ENCODE results near the gene ORM1.

The ORM1 gene

DNA sequence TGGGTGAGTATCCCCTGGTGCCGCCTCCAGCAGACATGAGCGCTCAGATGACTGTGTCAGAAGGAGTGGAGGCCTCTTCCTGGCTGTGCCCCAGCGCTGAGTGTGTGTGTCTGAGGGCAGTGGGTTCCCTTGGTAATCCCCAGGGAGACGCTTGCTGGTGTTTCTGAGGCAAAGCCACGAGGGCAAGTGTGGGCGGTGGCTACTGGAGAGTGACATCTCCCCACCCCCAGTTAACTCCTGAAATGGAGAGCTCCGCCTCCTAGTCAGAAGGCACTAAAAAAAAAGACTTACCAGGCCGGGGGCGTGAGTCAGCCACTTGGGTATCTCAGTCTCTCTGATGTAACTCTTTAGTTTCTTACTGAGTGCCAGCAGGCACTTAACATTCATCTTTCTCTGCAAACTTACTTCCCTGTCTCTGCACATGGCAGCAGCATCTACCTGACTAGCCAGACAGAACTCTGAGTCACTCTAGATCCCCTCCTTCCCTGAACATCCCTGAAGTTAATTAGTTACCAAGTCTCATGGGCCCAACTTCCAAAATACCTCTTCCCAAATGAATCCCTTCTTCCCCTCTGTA is 26.1 kb downstream of the ORM1 start (continued):
- TF ChIP-seq ZNF132 (tag by site-specific recombination; IDR thresholded peaks at IDR 0.05; ENCODE audit: borderline replicate concordance), result no peak
- TF ChIP-seq SP3 (tag by site-specific recombination; IDR thresholded peaks at IDR 0.05), result peak; percentile 53
- peak; percentile 55 for TF ChIP-seq SP7 (tag by site-specific recombination; IDR thresholded peaks at IDR 0.05)
- TF ChIP-seq ZNF514 (tag by site-specific recombination; IDR thresholded peaks at IDR 0.05), result no peak
- peak; percentile 66; the same call in 1 of the 2 replicates for TF ChIP-seq OSR2 (tag by site-specific recombination; IDR thresholded peaks at IDR 0.05)
- TF ChIP-seq ZNF843 (tag by site-specific recombination; IDR thresholded peaks at IDR 0.05), result no peak
- TF ChIP-seq ZNF26 (tag by site-specific recombination; IDR thresholded peaks at IDR 0.05), result no peak
- no peak for TF ChIP-seq ZNF610 (tag by site-specific recombination; IDR thresholded peaks at IDR 0.05; ENCODE audit: borderline replicate concordance)

DNA sequence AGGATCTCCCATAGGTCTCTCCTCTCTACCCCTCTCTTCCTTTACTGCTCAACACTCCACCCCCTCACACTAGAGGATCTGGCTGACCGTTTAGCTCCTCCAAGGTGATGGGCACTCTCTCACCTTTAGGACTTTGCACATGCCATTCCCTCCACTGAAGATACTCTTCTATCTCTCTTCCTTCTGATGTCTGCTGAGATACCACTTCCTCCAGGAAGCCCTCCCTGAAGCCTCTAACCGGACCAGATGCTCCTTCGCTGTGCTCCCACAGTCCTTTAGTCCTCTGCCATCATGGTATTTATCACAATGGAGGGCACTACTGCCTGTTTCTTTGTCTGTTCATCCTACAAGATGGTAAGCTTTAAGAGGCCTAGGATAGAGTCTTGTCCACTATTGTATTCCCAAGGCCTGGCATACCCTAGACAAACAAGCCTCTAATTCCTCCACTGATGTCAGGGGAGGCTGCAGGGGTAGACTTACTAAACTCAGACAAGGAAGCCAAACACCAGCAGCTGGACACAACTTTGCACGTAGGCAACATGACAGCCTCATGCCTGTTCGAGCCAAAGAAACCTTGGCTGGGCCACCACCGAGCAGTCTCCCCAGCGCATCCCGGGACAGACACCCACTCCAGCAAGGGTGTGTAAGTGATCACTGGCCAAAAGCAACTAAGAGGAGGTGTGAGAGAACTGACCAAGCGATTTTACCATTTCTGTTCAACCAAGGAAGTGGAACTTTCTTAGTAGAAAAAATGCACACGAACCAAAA is 27.0 kb downstream of the ORM1 start:
- TF ChIP-seq ZNF596 (tag by site-specific recombination; IDR thresholded peaks at IDR 0.05) (no peak), KLF1 (tag by site-specific recombination; IDR thresholded peaks at IDR 0.05) (no peak), ZNF558 (tag by site-specific recombination; IDR thresholded peaks at IDR 0.05) (no peak), MYNN (tag by site-specific recombination; IDR thresholded peaks at IDR 0.05; ENCODE audit: borderline replicate concordance) (no peak), ZNF549 (tag by site-specific recombination; IDR thresholded peaks at IDR 0.05) (no peak), ZNF561 (tag by site-specific recombination; IDR thresholded peaks at IDR 0.05; ENCODE audit: borderline replicate concordance) (no peak), SP7 (tag by site-specific recombination; IDR thresholded peaks at IDR 0.05) (no peak), ZBTB48 (tag by site-specific recombination; IDR thresholded peaks at IDR 0.05) (no peak), ELK4 (IDR thresholded peaks at IDR 0.05; ENCODE audit: borderline replicate concordance, low read depth, low read length) (no peak), ZBTB10 (tag by site-specific recombination; IDR thresholded peaks at IDR 0.05) (no peak), GLI4 (tag by site-specific recombination; IDR thresholded peaks at IDR 0.05) (no peak), ZNF335 (tag by site-specific recombination; conservative IDR thresholded peaks at IDR 0.05) (no peak), ZNF426 (tag by site-specific recombination; IDR thresholded peaks at IDR 0.05) (no peak), ZFP3 (tag by site-specific recombination; IDR thresholded peaks at IDR 0.05; ENCODE audit: low read depth) (no peak)
- Histone ChIP-seq H3K4me1 (ENCODE audit: control insufficient read depth, insufficient read depth, low read length) (peaks cover 8% of the 10 kb centered on the region), H3K9me3 (ENCODE audit: control insufficient read depth, insufficient read depth, low read depth, low read length) (no peaks in the 10 kb centered on the region), H3K4me3 (ENCODE audit: low read depth, low read length) (no peak overlapping the region), H3K27ac (ENCODE audit: extremely low read depth, low read depth, low read length) (0 out of 2 replicates have a peak overlapping the region, but pooled peaks have one; percentile 24), H3K36me3 (ENCODE audit: control insufficient read depth in 2 of 2, insufficient read depth in 1 of 2, low read length in 2 of 2) (no peaks in the 10 kb centered on the region)
- CTCF ChIA-PET, result interaction anchor here (0.6 to 4.0 kb wide), 6 partner anchors 11 to 665 kb away, joined by 3 to 17 read pairs (median 4); no protein-coding TSS in a partner anchor
- POLR2A ChIA-PET, result no interaction called here

Data from HEK293 (cell line).